ENCODE measurements around the gene STX8.

DNA sequence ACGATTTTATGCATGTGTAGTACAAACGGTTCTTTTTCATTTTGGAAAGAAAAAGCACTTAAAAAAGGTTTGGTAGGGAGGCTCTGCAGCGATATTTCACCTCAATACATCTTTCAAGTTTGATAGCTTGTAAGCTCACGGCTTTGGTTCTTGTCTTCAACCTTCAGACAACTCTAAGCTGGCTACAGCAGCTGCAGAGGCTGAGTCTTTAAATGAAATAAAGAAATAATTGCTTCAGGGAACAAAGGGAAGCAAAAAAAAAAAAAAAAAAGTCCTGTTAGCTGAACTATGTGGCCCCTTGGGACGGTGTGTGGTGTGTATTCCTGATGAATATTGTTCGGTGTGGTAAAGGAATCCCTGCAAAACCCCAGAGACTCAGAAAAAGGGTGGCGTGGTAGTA is 289.2 kb downstream of the STX8 start:
- TF ChIP-seq, protein P1, sequence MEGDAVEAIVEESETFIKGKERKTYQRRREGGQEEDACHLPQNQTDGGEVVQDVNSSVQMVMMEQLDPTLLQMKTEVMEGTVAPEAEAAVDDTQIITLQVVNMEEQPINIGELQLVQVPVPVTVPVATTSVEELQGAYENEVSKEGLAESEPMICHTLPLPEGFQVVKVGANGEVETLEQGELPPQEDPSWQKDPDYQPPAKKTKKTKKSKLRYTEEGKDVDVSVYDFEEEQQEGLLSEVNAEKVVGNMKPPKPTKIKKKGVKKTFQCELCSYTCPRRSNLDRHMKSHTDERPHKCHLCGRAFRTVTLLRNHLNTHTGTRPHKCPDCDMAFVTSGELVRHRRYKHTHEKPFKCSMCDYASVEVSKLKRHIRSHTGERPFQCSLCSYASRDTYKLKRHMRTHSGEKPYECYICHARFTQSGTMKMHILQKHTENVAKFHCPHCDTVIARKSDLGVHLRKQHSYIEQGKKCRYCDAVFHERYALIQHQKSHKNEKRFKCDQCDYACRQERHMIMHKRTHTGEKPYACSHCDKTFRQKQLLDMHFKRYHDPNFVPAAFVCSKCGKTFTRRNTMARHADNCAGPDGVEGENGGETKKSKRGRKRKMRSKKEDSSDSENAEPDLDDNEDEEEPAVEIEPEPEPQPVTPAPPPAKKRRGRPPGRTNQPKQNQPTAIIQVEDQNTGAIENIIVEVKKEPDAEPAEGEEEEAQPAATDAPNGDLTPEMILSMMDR (IDR thresholded peaks at IDR 0.05 in 2 of 3, conservative IDR thresholded peaks at IDR 0.05 in 1 of 3; ENCODE audit: borderline replicate concordance in 1 of 3, insufficient read depth in 1 of 3, low read depth in 2 of 3, low read length in 2 of 3) = no peak
- TF ChIP-seq SRF (IDR thresholded peaks at IDR 0.05; ENCODE audit: low read depth) (no peak), TCF7L2 (IDR thresholded peaks at IDR 0.05; ENCODE audit: borderline replicate concordance, extremely low read depth, insufficient read depth, insufficient read length) (no peak), EZH2phosphoT487 (IDR thresholded peaks at IDR 0.05; ENCODE audit: borderline replicate concordance) (no peak), RAD21 (IDR thresholded peaks at IDR 0.05; ENCODE audit: low read depth) (no peak), POLR2A (IDR thresholded peaks at IDR 0.05; ENCODE audit: borderline replicate concordance, extremely low read depth, insufficient read depth, insufficient read length) (no peak), SIN3A (IDR thresholded peaks at IDR 0.05; ENCODE audit: low read depth) (no peak), EGR1 (IDR thresholded peaks at IDR 0.05; ENCODE audit: low read depth) (no peak), CEBPB (IDR thresholded peaks at IDR 0.05; ENCODE audit: low read depth) (no peak), ZFX (IDR thresholded peaks at IDR 0.05) (no peak)
